DND-41 (cell line): ENCODE data around the gene JCAD.

ENCODE experiments used
- CTCF ChIP-seq: IDR thresholded peaks from 2 replicates; pipeline ENCODE4 v1.5.1; 2012; ENCODE audit warnings: borderline replicate concordance, low read length, moderate library complexity, mild to moderate bottlenecking; ENCODE audit not compliant: poor library complexity, severe bottlenecking; ENCODE audit errors: extremely low read depth
- EZH2 ChIP-seq: IDR thresholded peaks from 3 replicates; pipeline ENCODE4 v1.6.1; 2012; ENCODE audit warnings: borderline replicate concordance, low read depth, mild to moderate bottlenecking, moderate library complexity, low read length, inconsistent platforms; ENCODE audit not compliant: severe bottlenecking

GRCh38 chr10:29977171-29977570 is 82.2 kb downstream of the JCAD start:
- TF ChIP-seq CTCF = no peak
- no peak for TF ChIP-seq EZH2
